CD8-positive, alpha-beta memory T cell (primary cell): ENCODE results near the gene CUL3. TPM values are rescaled to one million over a fixed set of nuclear protein-coding genes. Genes with fewer than 3 reads are reported as not detected.
"Not testable (repeated sequence)": the region's sequence is repeated elsewhere in the genome, so short reads cannot be mapped to it uniquely, and the experiment has no call there.

Source experiments
- CTCF ChIA-PET: fragments of 350-600 bp; sonication (Branson Sonifier 250); formaldehyde crosslinking; loops from one replicate; lab custom pipeline; 2021; ENCODE audit warnings: antibody characterized with exemption; lab: Charles Lee
- POLR2A ChIA-PET: fragments of 350-600 bp; sonication (Branson Sonifier 250); formaldehyde crosslinking; loops from one replicate; lab custom pipeline; 2021; ENCODE audit warnings: antibody characterized with exemption; lab: Charles Lee
- DNase-seq, 5 donors: peaks; one replicate each; pipeline versions ENCODE4 v3.0.0 to v3.0.0-alpha.2; 2020 to 2022; ENCODE audit warnings: mixed read lengths in 1 of 5
- H3K27ac ChIP-seq: one replicate; pipeline ENCODE4 v1.7.0; 2013; ENCODE audit warnings: low read depth, mild to moderate bottlenecking, low read length, moderate library complexity
- H3K27me3 ChIP-seq: 2 replicates; pipeline ENCODE4 v1.7.0; 2013; ENCODE audit warnings: low read length, mild to moderate bottlenecking; ENCODE audit not compliant: insufficient read depth, poor library complexity, severe bottlenecking
- H3K36me3 ChIP-seq: 2 replicates; pipeline ENCODE4 v1.7.0; 2013; ENCODE audit warnings: mild to moderate bottlenecking, low read length, moderate library complexity; ENCODE audit not compliant: insufficient read depth
- H3K4me1 ChIP-seq: 2 replicates; pipeline ENCODE4 v1.7.0; 2013; ENCODE audit warnings: mild to moderate bottlenecking, low read length, moderate library complexity; ENCODE audit not compliant: insufficient read depth
- H3K4me3 ChIP-seq: 2 replicates; pipeline ENCODE4 v1.7.0; 2013; ENCODE audit warnings: mild to moderate bottlenecking, low read length
- H3K9me3 ChIP-seq: 2 replicates; pipeline ENCODE4 v1.7.0; 2013; ENCODE audit warnings: mild to moderate bottlenecking, low read length
- H3K27ac Mint-ChIP-seq, 8 donors: one replicate each; pipeline ENCODE4 v1.8.0; 2020 to 2021; ENCODE audit warnings: mixed read lengths in 8 of 8, mild to moderate bottlenecking in 6 of 8, inconsistent platforms in 3 of 8, moderate library complexity in 3 of 8
- H3K27me3 Mint-ChIP-seq, 2 donors: one replicate each; pipeline ENCODE4 v1.8.0; 2020 to 2021; ENCODE audit warnings: mixed read lengths in 2 of 2, mild to moderate bottlenecking in 1 of 2, moderate library complexity in 1 of 2
- H3K36me3 Mint-ChIP-seq, 3 donors: one replicate each; pipeline ENCODE4 v1.8.0; 2020 to 2021; ENCODE audit warnings: mixed read lengths in 3 of 3, inconsistent platforms in 1 of 3, mild to moderate bottlenecking in 1 of 3
- H3K4me1 Mint-ChIP-seq, 3 donors: one replicate each; pipeline ENCODE4 v1.8.0; 2020 to 2021; ENCODE audit warnings: mixed read lengths in 3 of 3, inconsistent platforms in 1 of 3, mild to moderate bottlenecking in 1 of 3
- H3K4me3 Mint-ChIP-seq, 7 donors: one replicate each; pipeline ENCODE4 v1.8.0; 2020 to 2021; ENCODE audit warnings: mixed read lengths in 7 of 7, mild to moderate bottlenecking in 6 of 7, moderate library complexity in 4 of 7, inconsistent platforms in 2 of 7
- H3K9me3 Mint-ChIP-seq, 5 donors: one replicate each; pipeline ENCODE4 v1.8.0; 2020 to 2022; ENCODE audit warnings: mixed read lengths in 5 of 5, mild to moderate bottlenecking in 3 of 5, moderate library complexity in 2 of 5, inconsistent platforms in 1 of 5
- polyA plus RNA-seq: library from polyadenylated mRNA; unstranded; fragments of 300-500 nt; fragmentation: Illumina TruSeq; gene quantifications from one replicate; pipeline ENCODE4 v1.2.3, GENCODE V29; 2021
- total RNA-seq, 2 experiments: library from RNA; stranded (reverse); gene quantifications; one replicate each; pipeline ENCODE4 v1.2.3, GENCODE V29; 2021

The CUL3 gene
- total and polyA plus RNA-seq, 3 experiments from 2014 or later, result 58.1 to 104 (median 100) TPM

DNA sequence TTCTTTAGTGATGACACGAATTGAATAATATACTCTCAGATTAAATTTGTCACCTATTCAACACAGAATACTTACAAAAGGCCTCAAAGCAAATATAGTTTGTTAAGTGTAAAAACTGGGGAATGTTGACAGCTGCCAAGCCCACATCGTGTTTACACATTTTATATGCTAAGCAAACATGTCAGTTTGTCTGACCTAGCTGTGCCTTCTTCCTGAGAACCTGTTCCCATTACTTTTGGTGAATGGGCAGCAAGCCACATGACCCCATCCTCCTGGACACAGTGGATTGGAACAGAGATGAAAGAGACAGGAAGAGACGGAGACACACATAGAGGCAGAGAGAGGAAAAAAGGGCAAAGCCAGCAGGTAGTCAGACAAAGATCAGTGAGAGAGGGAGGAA is 22.9 kb upstream of the CUL3 start:
- Mint-ChIP-seq H3K27ac (no peak overlapping the region), H3K36me3 (peaks cover 0 to 9% (median 0%) of the 10 kb centered on the region in 3 donors), H3K4me3 (no peak overlapping the region), H3K9me3 (no peaks in the 10 kb centered on the region), H3K4me1 (peaks cover under 1 to 1% (median under 1%) of the 10 kb centered on the region in 3 donors), H3K27me3 (peaks cover 4 to 11% of the 10 kb centered on the region in 2 donors)
- Histone ChIP-seq H3K4me3 (no peak overlapping the region), H3K27me3 (no peaks in the 10 kb centered on the region), H3K4me1 (no peaks in the 10 kb centered on the region), H3K36me3 (no peaks in the 10 kb centered on the region), H3K9me3 (no peaks in the 10 kb centered on the region), H3K27ac (no peak overlapping the region)
- DNase-seq, result no peak
- POLR2A ChIA-PET, result no interaction called here
- CTCF ChIA-PET, result interaction anchor here (0.9 kb wide), 1 partner anchor 614 kb away, joined by 3 read pairs; no protein-coding TSS in a partner anchor

DNA sequence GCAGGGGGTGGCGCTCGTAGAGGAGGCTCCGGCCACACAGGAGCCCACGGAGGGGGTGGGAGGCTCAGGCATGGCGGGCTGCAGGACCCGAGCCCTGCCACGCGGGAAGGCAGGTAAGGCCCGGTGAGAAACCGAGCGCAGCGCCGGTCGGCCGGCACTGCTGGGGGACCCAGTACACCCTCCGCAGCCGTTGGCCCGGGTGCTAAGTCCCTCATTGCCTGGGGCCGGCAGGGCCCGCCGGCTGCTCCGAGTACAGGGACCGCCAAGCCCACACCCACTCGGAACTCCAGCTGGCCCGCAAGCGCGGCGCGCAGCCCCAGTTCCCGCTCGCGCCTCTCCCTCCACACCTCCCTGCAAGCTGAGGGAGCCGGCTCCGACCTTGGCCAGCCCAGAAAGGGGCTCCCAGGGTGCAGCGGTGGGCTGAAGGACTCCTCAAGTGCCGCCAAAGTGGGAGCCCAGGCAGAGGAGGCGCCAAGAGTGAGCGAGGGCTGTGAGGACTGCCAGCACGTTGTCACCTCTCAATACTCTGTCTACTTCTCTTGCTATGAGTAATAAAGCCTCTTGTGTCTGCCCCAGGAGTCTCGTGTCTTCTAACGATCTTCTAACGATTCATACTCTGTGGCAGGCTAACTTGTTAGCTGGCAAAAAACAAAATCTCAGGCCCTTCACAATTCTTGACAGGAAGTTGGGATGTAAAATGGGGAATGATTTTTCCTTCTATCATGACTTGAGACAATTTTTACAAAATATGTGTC is 18.8 kb upstream of the CUL3 start:
- not testable (repeated sequence) for H3K9me3 Mint-ChIP-seq

GRCh38 chr2:224602778-224603375 is 17.7 kb upstream of the CUL3 start:
- Mint-ChIP-seq H3K4me3 (peak overlapping the region; percentile 2 to 89 (median 81)), H3K27ac (peak overlapping the region in 2 of 8 donors; percentile 2 to 51), H3K27me3 (peaks cover 13 to 28% of the 10 kb centered on the region in 2 donors), H3K4me1 (peaks cover 8 to 11% (median 9%) of the 10 kb centered on the region in 3 donors)
- peak overlapping the region; percentile 28 for H3K4me3 ChIP-seq
- CTCF ChIA-PET, H3K9me3 ChIP-seq, H3K36me3 Mint-ChIP-seq, POLR2A ChIA-PET, H3K27me3 ChIP-seq, H3K9me3 Mint-ChIP-seq, H3K27ac ChIP-seq, H3K36me3 ChIP-seq, H3K4me1 ChIP-seq: not testable (repeated sequence)
- peak in 1 of 5 donors; percentile 24 for DNase-seq

More for the DNA sequence above, 18.8 kb upstream of the CUL3 start:
- CTCF ChIA-PET, H3K4me1 ChIP-seq, H3K4me3 Mint-ChIP-seq, H3K27me3 ChIP-seq, H3K9me3 ChIP-seq, POLR2A ChIA-PET, H3K27ac Mint-ChIP-seq, DNase-seq, H3K27ac ChIP-seq, H3K4me3 ChIP-seq, H3K36me3 Mint-ChIP-seq, H3K36me3 ChIP-seq: not testable (repeated sequence)
- peaks cover 12 to 25% of the 10 kb centered on the region in 2 donors for H3K27me3 Mint-ChIP-seq
- H3K4me1 Mint-ChIP-seq, result peaks cover 8 to 11% (median 9%) of the 10 kb centered on the region in 3 donors

DNA sequence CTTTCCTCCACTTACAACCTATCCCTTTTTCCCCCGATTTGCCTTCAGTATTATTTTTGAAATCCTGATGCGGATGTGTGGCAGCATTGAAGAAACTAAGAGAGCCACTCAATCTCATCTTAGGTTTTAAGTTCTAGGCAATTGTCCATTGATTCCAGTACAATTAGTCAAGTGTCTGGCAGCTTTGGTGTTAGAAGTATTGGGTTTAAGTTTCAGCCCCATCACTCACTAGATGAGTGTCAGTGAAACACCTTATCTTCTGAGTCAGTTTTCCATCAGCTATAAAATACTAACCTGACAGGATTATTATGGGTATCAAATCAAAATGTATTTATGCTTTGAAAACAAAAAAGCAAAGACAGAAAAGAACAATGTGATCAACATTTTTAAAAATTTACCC is 16.8 kb upstream of the CUL3 start:
- Histone ChIP-seq H3K27ac (no peak overlapping the region), H3K27me3 (no peaks in the 10 kb centered on the region), H3K36me3 (no peaks in the 10 kb centered on the region), H3K4me1 (no peaks in the 10 kb centered on the region), H3K4me3 (no peak overlapping the region), H3K9me3 (no peaks in the 10 kb centered on the region)
- Mint-ChIP-seq H3K9me3 (no peaks in the 10 kb centered on the region), H3K4me1 (peaks cover 8 to 11% (median 9%) of the 10 kb centered on the region in 3 donors), H3K4me3 (no peak overlapping the region), H3K27ac (no peak overlapping the region), H3K36me3 (no peaks in the 10 kb centered on the region), H3K27me3 (peaks cover 13 to 27% of the 10 kb centered on the region in 2 donors)
- POLR2A ChIA-PET, result no interaction called here
- CTCF ChIA-PET, result interaction anchor here (0.9 kb wide), 1 partner anchor 16 kb away, joined by 3 read pairs; no protein-coding TSS in a partner anchor
- no peak for DNase-seq

GRCh38 chr2:224598678-224599077 is 13.5 kb upstream of the CUL3 start:
- Mint-ChIP-seq H3K36me3 (no peaks in the 10 kb centered on the region), H3K9me3 (no peaks in the 10 kb centered on the region), H3K4me3 (no peak overlapping the region), H3K27ac (no peak overlapping the region), H3K4me1 (peaks cover 8 to 11% (median 9%) of the 10 kb centered on the region in 3 donors), H3K27me3 (peaks cover 13 to 33% of the 10 kb centered on the region in 2 donors)
- no peak overlapping the region for H3K4me3 ChIP-seq
- ChIA-PET CTCF (no interaction called here), POLR2A (no interaction called here)
- no peak for DNase-seq
- H3K4me1 ChIP-seq, result no peaks in the 10 kb centered on the region
- no peaks in the 10 kb centered on the region for H3K9me3 ChIP-seq
- H3K27ac ChIP-seq, result no peak overlapping the region
- H3K27me3 ChIP-seq, result no peaks in the 10 kb centered on the region
- H3K36me3 ChIP-seq, result no peaks in the 10 kb centered on the region

GRCh38 chr2:224596289-224596688 is 11.1 kb upstream of the CUL3 start:
- H3K27ac Mint-ChIP-seq, result no peak overlapping the region
- no peak overlapping the region for H3K4me3 Mint-ChIP-seq
- H3K27me3 Mint-ChIP-seq, result peaks cover 3 to 20% of the 10 kb centered on the region in 2 donors
- Histone ChIP-seq H3K9me3 (no peaks in the 10 kb centered on the region), H3K4me1 (no peaks in the 10 kb centered on the region), H3K27ac (no peak overlapping the region), H3K27me3 (no peaks in the 10 kb centered on the region), H3K36me3 (no peaks in the 10 kb centered on the region), H3K4me3 (no peak overlapping the region)
- H3K4me1 Mint-ChIP-seq, result no peaks in the 10 kb centered on the region
- CTCF ChIA-PET, result no interaction called here
- DNase-seq, result no peak
- H3K9me3 Mint-ChIP-seq, result no peaks in the 10 kb centered on the region
- POLR2A ChIA-PET, result no interaction called here
- H3K36me3 Mint-ChIP-seq, result no peaks in the 10 kb centered on the region

GRCh38 chr2:224595518-224595917 is 10.4 kb upstream of the CUL3 start:
- no peak overlapping the region for H3K27ac Mint-ChIP-seq
- H3K4me3 Mint-ChIP-seq, result no peak overlapping the region
- H3K4me1 ChIP-seq, result no peaks in the 10 kb centered on the region
- H3K36me3 ChIP-seq, result no peaks in the 10 kb centered on the region
- H3K9me3 Mint-ChIP-seq, result no peaks in the 10 kb centered on the region
- DNase-seq, result no peak
- CTCF ChIA-PET, result no interaction called here
- H3K36me3 Mint-ChIP-seq, result no peaks in the 10 kb centered on the region
- no peak overlapping the region for H3K4me3 ChIP-seq
- no peaks in the 10 kb centered on the region for H3K9me3 ChIP-seq
- H3K27me3 Mint-ChIP-seq, result peaks cover 5 to 19% of the 10 kb centered on the region in 2 donors
- H3K27ac ChIP-seq, result no peak overlapping the region
- POLR2A ChIA-PET, result interaction anchor here (0.6 kb wide), 1 partner anchor 178 kb away, joined by 3 read pairs; no protein-coding TSS in a partner anchor
- H3K4me1 Mint-ChIP-seq, result no peaks in the 10 kb centered on the region
- no peaks in the 10 kb centered on the region for H3K27me3 ChIP-seq

DNA sequence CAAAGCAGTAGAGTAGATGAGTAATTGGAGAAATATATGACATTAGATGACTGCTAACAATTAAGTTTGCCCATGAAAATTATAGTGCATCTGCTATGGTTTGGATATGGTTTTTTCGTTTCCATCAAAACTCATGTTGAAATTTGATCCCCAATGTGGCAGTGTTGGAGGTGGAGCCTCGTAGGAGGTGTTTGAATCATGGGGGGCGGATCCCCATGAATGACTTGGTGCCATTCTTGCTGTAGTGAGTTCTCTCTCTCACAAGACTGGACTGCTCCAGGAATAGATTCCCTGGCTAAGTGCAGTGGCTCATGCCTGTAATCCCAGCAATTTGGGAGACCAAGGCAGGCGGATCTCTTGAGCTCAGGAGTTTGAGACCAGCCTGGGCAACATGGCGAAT is 9.7 kb upstream of the CUL3 start:
- Histone ChIP-seq H3K27me3 (no peaks in the 10 kb centered on the region), H3K27ac (no peak overlapping the region), H3K4me3 (no peak overlapping the region), H3K36me3 (no peaks in the 10 kb centered on the region), H3K9me3 (no peaks in the 10 kb centered on the region), H3K4me1 (no peaks in the 10 kb centered on the region)
- ChIA-PET POLR2A (no interaction called here), CTCF (no interaction called here)
- no peak for DNase-seq
- Mint-ChIP-seq H3K27me3 (peaks cover 5 to 16% of the 10 kb centered on the region in 2 donors), H3K36me3 (no peaks in the 10 kb centered on the region), H3K4me1 (no peaks in the 10 kb centered on the region), H3K27ac (no peak overlapping the region), H3K4me3 (no peak overlapping the region), H3K9me3 (no peaks in the 10 kb centered on the region)
